PC-3 (cell line): ENCODE data around the gene GABRG3. TPM values are rescaled to one million over a fixed set of nuclear protein-coding genes. Genes with fewer than 3 reads are reported as not detected.

Source experiments
- ATAC-seq: fragments of 200-7000 bp; cut with Tn5 transposase; 2 replicates; pipeline ENCODE4 v1.9.1; 2020; ENCODE audit warnings: mild to moderate bottlenecking, moderate library complexity
- BruUV-seq: library from RNA; stranded (reverse); fragments of 400-500 nt; replicated peaks from 2 replicates; lab custom pipeline; 2021; lab: Mats Ljungman, UMichigan
- CTCF ChIA-PET: fragments of 300-600 bp; sonication (Branson Sonifier 250); formaldehyde crosslinking; loops from one replicate; lab custom pipeline; 2022; ENCODE audit warnings: antibody characterized with exemption; lab: Charles Lee
- POLR2A ChIA-PET: fragments of 300-600 bp; sonication (Branson Sonifier 250); formaldehyde crosslinking; loops from one replicate; lab custom pipeline; 2022; ENCODE audit warnings: antibody characterized with exemption; ENCODE audit not compliant: unreplicated experiment; lab: Charles Lee
- DNase-seq: peaks from one replicate; pipeline ENCODE4 v3.0.0-alpha.2; 2015
- H2AFZ ChIP-seq: fragments of 300-600 bp; sonication (generic); 2 replicates; pipeline ENCODE4 v1.6.0; 2016; ENCODE audit warnings: antibody characterized with exemption, low read length
- H3F3A ChIP-seq: fragments of 300-600 bp; sonication (generic); one replicate; pipeline ENCODE4 v1.6.0; 2017; ENCODE audit warnings: antibody characterized with exemption, low read length, control low read depth, mild to moderate bottlenecking; ENCODE audit not compliant: unreplicated experiment
- H3K27ac ChIP-seq: fragments of 300-600 bp; sonication (generic); 2 replicates; pipeline ENCODE4 v1.5.1; 2016; ENCODE audit warnings: mild to moderate bottlenecking, low read length
- H3K27me3 ChIP-seq: fragments of 300-600 bp; sonication (generic); 2 replicates; pipeline ENCODE4 v1.6.1; 2016; ENCODE audit warnings: low read length, mixed read lengths
- H3K36me3 ChIP-seq: fragments of 300-600 bp; sonication (generic); 2 replicates; pipeline ENCODE4 v1.6.1; 2016; ENCODE audit warnings: low read depth, mixed run types, low read length, mixed read lengths
- H3K4me1 ChIP-seq: fragments of 300-600 bp; sonication (generic); 2 replicates; pipeline ENCODE4 v1.5.1; 2016; ENCODE audit warnings: low read length; ENCODE audit not compliant: insufficient read depth
- H3K4me2 ChIP-seq: fragments of 300-600 bp; sonication (generic); 2 replicates; pipeline ENCODE4 v1.6.0; 2016; ENCODE audit warnings: low read length
- H3K4me3 ChIP-seq: fragments of 300-600 bp; sonication (generic); 2 replicates; pipeline ENCODE4 v1.5.1; 2016; ENCODE audit warnings: mild to moderate bottlenecking, low read length, mixed read lengths
- H3K79me2 ChIP-seq: fragments of 300-600 bp; sonication (generic); 2 replicates; pipeline ENCODE4 v1.6.1; 2017; ENCODE audit warnings: low read length, mixed read lengths
- H3K9ac ChIP-seq: fragments of 300-600 bp; sonication (generic); 2 replicates; pipeline ENCODE4 v1.6.0; 2016; ENCODE audit warnings: mild to moderate bottlenecking, low read length
- H3K9me2 ChIP-seq: fragments of 300-600 bp; sonication (generic); replicated peaks from 2 replicates; pipeline ENCODE4 v1.6.1; 2016; ENCODE audit warnings: mixed run types, low read length, mixed read lengths
- H3K9me3 ChIP-seq: fragments of 300-600 bp; sonication (generic); 2 replicates; pipeline ENCODE4 v1.6.1; 2016; ENCODE audit warnings: low read length, mixed read lengths
- H4K20me1 ChIP-seq: fragments of 300-600 bp; sonication (generic); 2 replicates; pipeline ENCODE4 v1.6.1; 2016; ENCODE audit warnings: low read length, mixed read lengths
- EZH2 ChIP-seq: fragments of 300-600 bp; sonication (generic); IDR thresholded peaks from one replicate; pipeline ENCODE4 v1.6.1; 2017; ENCODE audit warnings: antibody characterized with exemption, mild to moderate bottlenecking, low read length; ENCODE audit not compliant: unreplicated experiment
- EZH2phosphoT487 ChIP-seq: fragments of 300-600 bp; sonication (generic); IDR thresholded peaks from 2 replicates; pipeline ENCODE4 v1.6.1; 2018; ENCODE audit warnings: mild to moderate bottlenecking, antibody characterized with exemption, low read length, borderline replicate concordance
- intact Hi-C: fragments of 100-400 bp; cut with micrococcal nuclease; formaldehyde crosslinking; loops from 2 replicates; pipeline ENCODE4 v1.9.0; 2023
- total RNA-seq: library from RNA; depleted of rRNA; stranded (reverse); fragments of >200 nt; gene quantifications from 2 replicates; pipeline ENCODE4 v1.2.3, GENCODE V29; 2014
- TF ChIP-seq, protein P1 (sequence below): fragments of 300-600 bp; sonication (generic); conservative IDR thresholded peaks from 2 replicates; pipeline ENCODE4 v1.5.1; 2017; ENCODE audit warnings: antibody characterized with exemption, low read depth, mild to moderate bottlenecking, low read length

The GABRG3 gene
- total RNA-seq, 1 experiment from 2014 or later, result 0.11 TPM

DNA sequence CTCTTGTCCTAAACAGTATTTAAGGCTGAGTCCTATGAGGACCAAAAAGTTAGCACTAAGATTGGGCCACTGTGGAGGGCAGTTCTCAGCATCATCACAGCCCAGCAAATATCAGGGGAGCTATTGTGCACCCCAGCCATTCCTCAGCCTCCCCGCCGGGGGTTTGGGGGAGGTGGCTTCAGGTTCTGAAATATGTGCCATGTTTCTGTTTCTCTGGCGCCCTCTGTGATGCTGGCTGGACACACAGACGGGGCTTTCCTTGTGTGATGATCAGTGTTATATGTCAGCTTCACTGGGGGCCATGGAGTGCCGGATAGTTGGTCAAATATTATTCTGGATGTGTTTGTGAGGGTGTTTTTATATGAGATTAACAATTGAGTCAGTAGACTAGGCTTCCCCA lies 106.8 kb downstream of the GABRG3 start:
- no peak overlapping the region for H3K4me2 ChIP-seq
- no peaks in the 10 kb centered on the region for H3K79me2 ChIP-seq
- no peak overlapping the region for H3K9ac ChIP-seq
- no peaks in the 10 kb centered on the region for H3K4me1 ChIP-seq
- TF ChIP-seq EZH2 (no peak), EZH2phosphoT487 (no peak)
- TF ChIP-seq, protein P1, sequence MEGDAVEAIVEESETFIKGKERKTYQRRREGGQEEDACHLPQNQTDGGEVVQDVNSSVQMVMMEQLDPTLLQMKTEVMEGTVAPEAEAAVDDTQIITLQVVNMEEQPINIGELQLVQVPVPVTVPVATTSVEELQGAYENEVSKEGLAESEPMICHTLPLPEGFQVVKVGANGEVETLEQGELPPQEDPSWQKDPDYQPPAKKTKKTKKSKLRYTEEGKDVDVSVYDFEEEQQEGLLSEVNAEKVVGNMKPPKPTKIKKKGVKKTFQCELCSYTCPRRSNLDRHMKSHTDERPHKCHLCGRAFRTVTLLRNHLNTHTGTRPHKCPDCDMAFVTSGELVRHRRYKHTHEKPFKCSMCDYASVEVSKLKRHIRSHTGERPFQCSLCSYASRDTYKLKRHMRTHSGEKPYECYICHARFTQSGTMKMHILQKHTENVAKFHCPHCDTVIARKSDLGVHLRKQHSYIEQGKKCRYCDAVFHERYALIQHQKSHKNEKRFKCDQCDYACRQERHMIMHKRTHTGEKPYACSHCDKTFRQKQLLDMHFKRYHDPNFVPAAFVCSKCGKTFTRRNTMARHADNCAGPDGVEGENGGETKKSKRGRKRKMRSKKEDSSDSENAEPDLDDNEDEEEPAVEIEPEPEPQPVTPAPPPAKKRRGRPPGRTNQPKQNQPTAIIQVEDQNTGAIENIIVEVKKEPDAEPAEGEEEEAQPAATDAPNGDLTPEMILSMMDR, result no peak
- H3K27ac ChIP-seq, result no peak overlapping the region
- H3K36me3 ChIP-seq, result no peaks in the 10 kb centered on the region
- H4K20me1 ChIP-seq, result no peaks in the 10 kb centered on the region
- BruUV-seq, result no TSS peak
- no peaks in the 10 kb centered on the region for H3F3A ChIP-seq
- ChIA-PET POLR2A (no interaction called here), CTCF (no interaction called here)
- H2AFZ ChIP-seq, result no peak overlapping the region
- intact Hi-C loops, result no loop called here
- H3K9me2 ChIP-seq, result no peaks in the 10 kb centered on the region
- DNase-seq, result no peak
- no peak overlapping the region for H3K4me3 ChIP-seq
- H3K9me3 ChIP-seq, result no peaks in the 10 kb centered on the region
- no peaks in the 10 kb centered on the region for H3K27me3 ChIP-seq
- no peak for ATAC-seq

DNA sequence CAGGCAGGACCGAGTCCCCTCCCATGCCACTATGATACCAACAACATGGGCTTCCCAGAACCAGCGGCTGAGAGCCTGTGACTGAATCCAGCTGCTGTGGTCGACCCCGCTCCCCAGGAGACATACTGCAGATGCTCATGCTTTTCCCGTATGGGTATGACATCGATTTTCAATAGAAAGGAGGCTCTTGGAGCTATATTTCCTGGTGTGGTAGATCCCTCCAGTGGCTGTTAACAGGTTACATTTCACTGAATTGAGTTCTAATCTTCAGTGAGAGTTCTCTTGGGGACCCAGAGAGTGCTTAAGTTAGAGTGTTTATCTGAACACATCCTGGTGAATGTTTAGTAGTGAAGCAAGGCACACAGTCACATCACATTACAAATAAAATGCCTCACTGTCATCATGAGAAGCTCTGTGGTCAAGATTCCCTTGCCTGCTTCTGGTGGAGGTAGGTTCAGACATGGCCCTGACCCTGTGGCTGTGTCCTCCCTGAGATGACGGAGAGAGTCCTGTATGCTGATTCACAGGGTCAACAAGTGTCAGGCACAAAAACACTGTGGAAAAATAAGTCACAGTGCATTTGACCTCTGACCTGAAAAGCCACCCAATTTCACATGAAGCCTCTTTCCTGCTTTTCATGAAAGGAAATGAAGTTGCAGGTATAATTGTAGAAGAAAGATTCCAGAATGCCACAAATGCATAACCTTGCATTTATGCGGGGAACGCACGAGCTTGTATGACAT lies 110.9 kb downstream of the GABRG3 start:
- DNase-seq, result no peak
- Histone ChIP-seq H3K36me3 (no peaks in the 10 kb centered on the region), H3K27me3 (no peaks in the 10 kb centered on the region), H4K20me1 (no peaks in the 10 kb centered on the region), H3K4me1 (no peaks in the 10 kb centered on the region), H3K27ac (no peak overlapping the region), H3K4me3 (no peak overlapping the region), H3K4me2 (no peak overlapping the region), H3K9me3 (no peaks in the 10 kb centered on the region), H3F3A (no peaks in the 10 kb centered on the region), H3K79me2 (no peaks in the 10 kb centered on the region), H2AFZ (no peak overlapping the region), H3K9ac (no peak overlapping the region), H3K9me2 (no peaks in the 10 kb centered on the region)
- intact Hi-C loops, result no loop called here
- TF ChIP-seq EZH2, result no peak
- TF ChIP-seq, protein P1, result no peak
- no peak for TF ChIP-seq EZH2phosphoT487
- CTCF ChIA-PET, result no interaction called here
- POLR2A ChIA-PET, result no interaction called here
- no peak for ATAC-seq
- BruUV-seq, result no TSS peak

DNA sequence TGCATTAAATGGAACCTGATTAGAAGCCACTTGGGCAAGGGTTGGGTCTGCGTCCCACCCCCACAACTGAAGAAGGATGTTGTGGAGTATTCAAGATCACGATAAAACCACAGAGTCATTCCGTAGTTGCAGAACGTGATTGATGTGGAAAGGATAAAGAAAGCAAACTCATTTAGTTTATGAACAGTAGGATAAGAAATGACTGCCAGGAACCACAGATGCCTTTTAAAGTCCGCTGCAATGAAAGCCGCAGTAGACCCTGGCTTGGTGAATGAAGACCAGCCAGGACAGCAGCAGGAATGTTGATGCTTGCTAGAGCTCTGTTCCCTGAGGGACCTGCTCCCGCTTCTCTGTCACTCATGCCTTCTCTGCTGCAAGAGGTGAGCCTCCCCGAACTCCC lies 111.5 kb downstream of the GABRG3 start:
- H3K9me2 ChIP-seq, result no peaks in the 10 kb centered on the region
- no peaks in the 10 kb centered on the region for H3K9me3 ChIP-seq
- H3K9ac ChIP-seq, result no peak overlapping the region
- ATAC-seq, result no peak
- no peak overlapping the region for H3K27ac ChIP-seq
- H3K27me3 ChIP-seq, result no peaks in the 10 kb centered on the region
- no TSS peak for BruUV-seq
- H3K36me3 ChIP-seq, result no peaks in the 10 kb centered on the region
- no peak overlapping the region for H2AFZ ChIP-seq
- CTCF ChIA-PET, result no interaction called here
- DNase-seq, result no peak
- H3K79me2 ChIP-seq, result no peaks in the 10 kb centered on the region
- H3K4me3 ChIP-seq, result no peak overlapping the region
- TF ChIP-seq EZH2phosphoT487, result no peak
- TF ChIP-seq, protein P1, result no peak
- TF ChIP-seq EZH2, result no peak
- intact Hi-C loops, result no loop called here
- H3F3A ChIP-seq, result no peaks in the 10 kb centered on the region
- POLR2A ChIA-PET, result no interaction called here
- no peak overlapping the region for H3K4me2 ChIP-seq
- no peaks in the 10 kb centered on the region for H4K20me1 ChIP-seq
- H3K4me1 ChIP-seq, result no peaks in the 10 kb centered on the region
